Measurements from ENCODE around the gene SFRP2.

Gene SFRP2

GRCh38 chr4:153780221-153780620 lies 8.7 kb downstream of the SFRP2 start:
- no peak overlapping the region for H2AFZ ChIP-seq (ENCODE audit: low read depth, low read length)
- H3K9me3 ChIP-seq (ENCODE audit: insufficient read depth, low read length, severe bottlenecking) = no peaks in the 10 kb centered on the region
- no peak overlapping the region for H3K9ac ChIP-seq (ENCODE audit: low read depth, low read length)
- TF ChIP-seq EZH2 (IDR thresholded peaks at IDR 0.05; ENCODE audit: borderline replicate concordance, low read depth, low read length, severe bottlenecking) (no peak), CTCF (IDR thresholded peaks at IDR 0.05; ENCODE audit: borderline replicate concordance, extremely low read depth, low read length, poor library complexity, severe bottlenecking) (no peak)
- H3K79me2 ChIP-seq (ENCODE audit: insufficient read depth, low read length) = no peaks in the 10 kb centered on the region
- H3K36me3 ChIP-seq (ENCODE audit: insufficient read depth, low read length) = no peaks in the 10 kb centered on the region
- H3K27ac ChIP-seq (ENCODE audit: low read length) = no peak overlapping the region
- H3K27me3 ChIP-seq (ENCODE audit: insufficient read depth, low read length, poor library complexity) = no peaks in the 10 kb centered on the region
- no peaks in the 10 kb centered on the region for H4K20me1 ChIP-seq (ENCODE audit: insufficient read depth, low read length)
- no peak for DNase-seq
- H3K4me3 ChIP-seq (ENCODE audit: low read depth in 1 of 2, low read length in 2 of 2) = no peak overlapping the region
- no peak for ATAC-seq (ENCODE audit: insufficient read depth, low read depth)
- H3K4me2 ChIP-seq (ENCODE audit: insufficient read depth, low read length) = no peak overlapping the region
- no peaks in the 10 kb centered on the region for H3K4me1 ChIP-seq (ENCODE audit: insufficient read depth, low read length)

- Histone ChIP-seq H3K27me3 (ENCODE audit: insufficient read depth, low read length, poor library complexity) (no peaks in the 10 kb centered on the region), H3K9ac (ENCODE audit: low read depth, low read length) (no peak overlapping the region), H3K4me3 (ENCODE audit: low read depth in 1 of 2, low read length in 2 of 2) (no peak overlapping the region), H2AFZ (ENCODE audit: low read depth, low read length) (no peak overlapping the region), H3K4me2 (ENCODE audit: insufficient read depth, low read length) (no peak overlapping the region), H3K79me2 (ENCODE audit: insufficient read depth, low read length) (no peaks in the 10 kb centered on the region), H4K20me1 (ENCODE audit: insufficient read depth, low read length) (no peaks in the 10 kb centered on the region), H3K36me3 (ENCODE audit: insufficient read depth, low read length) (no peaks in the 10 kb centered on the region), H3K27ac (ENCODE audit: low read length) (no peak overlapping the region), H3K9me3 (ENCODE audit: insufficient read depth, low read length, severe bottlenecking) (no peaks in the 10 kb centered on the region), H3K4me1 (ENCODE audit: insufficient read depth, low read length) (no peaks in the 10 kb centered on the region)
- no peak for DNase-seq
- ATAC-seq (ENCODE audit: insufficient read depth, low read depth) = no peak
- TF ChIP-seq EZH2 (IDR thresholded peaks at IDR 0.05; ENCODE audit: borderline replicate concordance, low read depth, low read length, severe bottlenecking) (no peak), CTCF (IDR thresholded peaks at IDR 0.05; ENCODE audit: borderline replicate concordance, extremely low read depth, low read length, poor library complexity, severe bottlenecking) (no peak)
These were observed 10.5 kb downstream of the SFRP2 start for GRCh38 chr4:153778383-153778782.

- Histone ChIP-seq H3K79me2 (ENCODE audit: insufficient read depth, low read length) (no peaks in the 10 kb centered on the region), H4K20me1 (ENCODE audit: insufficient read depth, low read length) (no peaks in the 10 kb centered on the region), H3K4me3 (ENCODE audit: low read depth in 1 of 2, low read length in 2 of 2) (no peak overlapping the region), H3K9me3 (ENCODE audit: insufficient read depth, low read length, severe bottlenecking) (no peaks in the 10 kb centered on the region), H3K4me1 (ENCODE audit: insufficient read depth, low read length) (no peaks in the 10 kb centered on the region), H3K4me2 (ENCODE audit: insufficient read depth, low read length) (no peak overlapping the region), H3K27ac (ENCODE audit: low read length) (no peak overlapping the region), H2AFZ (ENCODE audit: low read depth, low read length) (no peak overlapping the region), H3K27me3 (ENCODE audit: insufficient read depth, low read length, poor library complexity) (no peaks in the 10 kb centered on the region), H3K9ac (ENCODE audit: low read depth, low read length) (no peak overlapping the region), H3K36me3 (ENCODE audit: insufficient read depth, low read length) (no peaks in the 10 kb centered on the region)
- no peak for DNase-seq
- no peak for ATAC-seq (ENCODE audit: insufficient read depth, low read depth)
- TF ChIP-seq CTCF (IDR thresholded peaks at IDR 0.05; ENCODE audit: borderline replicate concordance, extremely low read depth, low read length, poor library complexity, severe bottlenecking) (no peak), EZH2 (IDR thresholded peaks at IDR 0.05; ENCODE audit: borderline replicate concordance, low read depth, low read length, severe bottlenecking) (no peak)
These were observed 11.5 kb downstream of the SFRP2 start for GRCh38 chr4:153777421-153777820.

- no peaks in the 10 kb centered on the region for H3K79me2 ChIP-seq (ENCODE audit: insufficient read depth, low read length)
- DNase-seq = no peak
- H3K27me3 ChIP-seq (ENCODE audit: insufficient read depth, low read length, poor library complexity) = no peaks in the 10 kb centered on the region
- H3K27ac ChIP-seq (ENCODE audit: low read length) = no peak overlapping the region
- H3K9ac ChIP-seq (ENCODE audit: low read depth, low read length) = no peak overlapping the region
- no peak for ATAC-seq (ENCODE audit: insufficient read depth, low read depth)
- no peak for TF ChIP-seq CTCF (IDR thresholded peaks at IDR 0.05; ENCODE audit: borderline replicate concordance, extremely low read depth, low read length, poor library complexity, severe bottlenecking)
- no peak for TF ChIP-seq EZH2 (IDR thresholded peaks at IDR 0.05; ENCODE audit: borderline replicate concordance, low read depth, low read length, severe bottlenecking)
- H3K36me3 ChIP-seq (ENCODE audit: insufficient read depth, low read length) = no peaks in the 10 kb centered on the region
- no peaks in the 10 kb centered on the region for H3K9me3 ChIP-seq (ENCODE audit: insufficient read depth, low read length, severe bottlenecking)
- H3K4me3 ChIP-seq (ENCODE audit: low read depth in 1 of 2, low read length in 2 of 2) = no peak overlapping the region
- H3K4me1 ChIP-seq (ENCODE audit: insufficient read depth, low read length) = no peaks in the 10 kb centered on the region
- H2AFZ ChIP-seq (ENCODE audit: low read depth, low read length) = no peak overlapping the region
- H3K4me2 ChIP-seq (ENCODE audit: insufficient read depth, low read length) = no peak overlapping the region
- no peaks in the 10 kb centered on the region for H4K20me1 ChIP-seq (ENCODE audit: insufficient read depth, low read length)
These were observed 12.3 kb downstream of the SFRP2 start for GRCh38 chr4:153776601-153777000.
